Sigmoid colon (tissue), 7 donors: ENCODE data around the gene NUMA1. TPM values are rescaled to one million over a fixed set of nuclear protein-coding genes. Genes with fewer than 3 reads are reported as not detected.

ENCODE experiments used
- DNase-seq: peaks from one replicate; pipeline ENCODE4 v3.0.0-alpha.2; 2019
- H3K27ac ChIP-seq, 4 donors: fragments of 200-600 bp; sonication (generic); one replicate each; pipeline ENCODE4 v1.5.1; 2016 to 2019; ENCODE audit warnings: mild to moderate bottlenecking in 1 of 4
- H3K27me3 ChIP-seq, 3 donors: fragments of 200-600 bp; sonication (generic); one replicate each; pipeline ENCODE4 v1.5.1; 2019; ENCODE audit warnings: mild to moderate bottlenecking in 1 of 3
- H3K36me3 ChIP-seq, 4 donors: fragments of 200-600 bp; sonication (generic); one replicate each; pipeline ENCODE4 v1.5.1; 2016 to 2019
- H3K4me1 ChIP-seq, 4 donors: fragments of 200-600 bp; sonication (generic); one replicate each; pipeline ENCODE4 v1.5.1; 2017 to 2019
- H3K4me3 ChIP-seq, 4 donors: fragments of 200-600 bp; sonication (generic); one replicate each; pipeline ENCODE4 v1.5.1; 2017 to 2019; ENCODE audit warnings: mild to moderate bottlenecking in 2 of 4, moderate library complexity in 1 of 4
- H3K9me3 ChIP-seq, 4 donors: fragments of 200-600 bp in 3 of 4; sonication (generic) in 3 of 4; one replicate each; pipeline versions ENCODE4 v1.5.1 to v1.6.1; 2013 to 2019
- EP300 ChIP-seq, 4 donors: sonication (generic); formaldehyde crosslinking; IDR thresholded peaks; one replicate each; pipeline ENCODE4 v1.6.1; 2017; ENCODE audit warnings: antibody characterized with exemption in 4 of 4
- POLR2A ChIP-seq, 2 donors: fragments of 450-650 bp; IDR thresholded peaks; one replicate each; pipeline ENCODE4 v1.6.1; 2016; ENCODE audit warnings: antibody characterized with exemption in 2 of 2, mild to moderate bottlenecking in 2 of 2, moderate library complexity in 2 of 2
- POLR2AphosphoS5 ChIP-seq, 4 donors: sonication (generic); formaldehyde crosslinking; IDR thresholded peaks; one replicate each; pipeline ENCODE4 v1.6.1; 2017; ENCODE audit warnings: antibody characterized with exemption in 4 of 4
- WGBS, 2 donors: extraction: QIAGEN DNeasy Blood & Tissue Kit; methylation state at CpG; one replicate each; pipeline ENCODE4 v1.1.7; 2013; 5-methylcytosine and 5-hydroxymethylcytosine counted together
- intact Hi-C: fragments of 100-400 bp; cut with DNase I; formaldehyde crosslinking; loops from one replicate; pipeline ENCODE4 v1.15.1; 2023
- polyA plus RNA-seq, 3 donors: library from polyadenylated mRNA; stranded (reverse); fragments of 200-250 nt; gene quantifications; one replicate each; pipeline ENCODE4 v1.2.3, GENCODE V29; 2013
- total RNA-seq, 4 donors: library from RNA; depleted of rRNA; stranded (reverse); fragments of >200 nt; gene quantifications; one replicate each; pipeline ENCODE4 v1.1.0, GENCODE V29; 2016
- TF ChIP-seq, protein P1 (sequence below), 4 experiments: fragments of 450-650 bp in 3 of 4; fragments of 200-600 bp in 1 of 4; IDR thresholded peaks; one replicate each; pipeline ENCODE4 v1.5.1; 2016 to 2019; ENCODE audit warnings: antibody characterized with exemption in 4 of 4, mild to moderate bottlenecking in 3 of 4, moderate library complexity in 2 of 4
- donor health status: healthy with polysubstance abuse.
- donor health status: Bipolar disorder and iron deficiency.
- donor health status: healthy.

Gene NUMA1
- total and polyA plus RNA-seq, 7 donors: 99.1 to 343 (median 249) TPM

DNA sequence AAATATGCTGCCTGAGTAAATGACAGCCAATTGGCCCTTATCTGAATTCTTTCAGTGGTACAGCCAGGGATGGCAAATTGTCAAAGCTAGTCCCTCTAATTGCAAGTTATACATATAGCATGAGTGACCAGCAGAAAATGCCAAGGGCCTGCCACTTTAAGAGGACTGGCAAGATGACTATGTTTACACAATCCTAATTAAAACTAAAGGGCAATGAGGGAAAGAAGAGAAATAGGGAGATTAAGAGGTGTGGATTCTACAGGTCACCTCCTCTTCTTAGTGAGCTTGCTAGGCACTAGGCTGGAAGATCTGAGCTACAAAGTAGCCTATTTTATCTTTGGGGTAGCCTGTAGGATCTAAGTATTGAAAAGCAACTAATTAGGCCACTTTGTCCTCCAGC, 13.5 kb downstream of the NUMA1 start:
- intact Hi-C loops: no loop called here
- peaks cover 0 to 55% (median 44%) of the 10 kb centered on the region in 4 donors for H3K4me1 ChIP-seq
- no peaks in the 10 kb centered on the region for H3K9me3 ChIP-seq
- H3K4me3 ChIP-seq: no peak overlapping the region
- TF ChIP-seq POLR2A (IDR thresholded peaks at IDR 0.05): no peak
- TF ChIP-seq EP300 (IDR thresholded peaks at IDR 0.05): no peak
- TF ChIP-seq, protein P1, sequence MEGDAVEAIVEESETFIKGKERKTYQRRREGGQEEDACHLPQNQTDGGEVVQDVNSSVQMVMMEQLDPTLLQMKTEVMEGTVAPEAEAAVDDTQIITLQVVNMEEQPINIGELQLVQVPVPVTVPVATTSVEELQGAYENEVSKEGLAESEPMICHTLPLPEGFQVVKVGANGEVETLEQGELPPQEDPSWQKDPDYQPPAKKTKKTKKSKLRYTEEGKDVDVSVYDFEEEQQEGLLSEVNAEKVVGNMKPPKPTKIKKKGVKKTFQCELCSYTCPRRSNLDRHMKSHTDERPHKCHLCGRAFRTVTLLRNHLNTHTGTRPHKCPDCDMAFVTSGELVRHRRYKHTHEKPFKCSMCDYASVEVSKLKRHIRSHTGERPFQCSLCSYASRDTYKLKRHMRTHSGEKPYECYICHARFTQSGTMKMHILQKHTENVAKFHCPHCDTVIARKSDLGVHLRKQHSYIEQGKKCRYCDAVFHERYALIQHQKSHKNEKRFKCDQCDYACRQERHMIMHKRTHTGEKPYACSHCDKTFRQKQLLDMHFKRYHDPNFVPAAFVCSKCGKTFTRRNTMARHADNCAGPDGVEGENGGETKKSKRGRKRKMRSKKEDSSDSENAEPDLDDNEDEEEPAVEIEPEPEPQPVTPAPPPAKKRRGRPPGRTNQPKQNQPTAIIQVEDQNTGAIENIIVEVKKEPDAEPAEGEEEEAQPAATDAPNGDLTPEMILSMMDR (IDR thresholded peaks at IDR 0.05): no peak
- TF ChIP-seq POLR2AphosphoS5 (IDR thresholded peaks at IDR 0.05): no peak
- DNase-seq: no peak
- H3K27me3 ChIP-seq: no peaks in the 10 kb centered on the region
- no peaks in the 10 kb centered on the region for H3K36me3 ChIP-seq
- H3K27ac ChIP-seq: peak overlapping the region; percentile 78 to 83 (median 80)

DNA sequence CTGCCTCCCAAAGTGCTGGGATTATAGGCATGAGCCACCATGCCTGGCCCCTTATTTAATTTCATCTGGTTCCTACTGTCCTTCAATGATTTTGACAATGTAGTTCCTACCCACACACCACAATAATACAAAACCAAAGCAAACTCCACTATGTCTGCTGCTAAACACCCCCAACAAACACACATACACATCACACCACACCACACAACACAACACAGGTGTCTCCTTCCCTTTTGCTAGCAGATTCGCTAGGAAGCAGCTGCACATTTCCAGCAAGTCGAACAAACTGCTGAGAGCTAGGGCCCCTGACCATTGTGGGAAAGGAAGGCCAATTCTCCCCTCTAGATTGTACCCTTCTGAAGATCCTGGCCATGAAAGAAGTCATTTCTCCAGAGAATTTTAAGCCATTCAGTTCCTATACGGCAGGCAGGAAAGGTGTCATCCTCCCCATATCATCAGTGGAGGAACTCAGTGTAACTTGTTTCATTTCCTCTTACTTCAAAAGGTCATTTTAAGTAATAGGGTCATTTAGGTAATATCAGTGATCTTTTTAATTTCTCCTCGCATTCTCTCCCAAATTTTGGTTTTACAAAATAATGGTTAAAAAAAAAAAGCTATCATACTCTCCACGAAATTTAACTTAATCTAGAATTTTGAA, 18.5 kb downstream of the NUMA1 start:
- H3K36me3 ChIP-seq: peaks cover 0 to 9% (median 0%) of the 10 kb centered on the region in 4 donors
- TF ChIP-seq EP300 (IDR thresholded peaks at IDR 0.05): no peak
- TF ChIP-seq, protein P1 (IDR thresholded peaks at IDR 0.05): no peak
- WGBS, 2 donors: 83 to 92% methylated on average over 5 of the region's 5 CpGs
- H3K27ac ChIP-seq: no peak overlapping the region
- H3K4me1 ChIP-seq: peaks cover 0 to 10% (median 8%) of the 10 kb centered on the region in 4 donors
- H3K4me3 ChIP-seq: no peak overlapping the region
- intact Hi-C loops: no loop called here
- H3K27me3 ChIP-seq: no peaks in the 10 kb centered on the region
- H3K9me3 ChIP-seq: no peaks in the 10 kb centered on the region
- no peak for DNase-seq

DNA sequence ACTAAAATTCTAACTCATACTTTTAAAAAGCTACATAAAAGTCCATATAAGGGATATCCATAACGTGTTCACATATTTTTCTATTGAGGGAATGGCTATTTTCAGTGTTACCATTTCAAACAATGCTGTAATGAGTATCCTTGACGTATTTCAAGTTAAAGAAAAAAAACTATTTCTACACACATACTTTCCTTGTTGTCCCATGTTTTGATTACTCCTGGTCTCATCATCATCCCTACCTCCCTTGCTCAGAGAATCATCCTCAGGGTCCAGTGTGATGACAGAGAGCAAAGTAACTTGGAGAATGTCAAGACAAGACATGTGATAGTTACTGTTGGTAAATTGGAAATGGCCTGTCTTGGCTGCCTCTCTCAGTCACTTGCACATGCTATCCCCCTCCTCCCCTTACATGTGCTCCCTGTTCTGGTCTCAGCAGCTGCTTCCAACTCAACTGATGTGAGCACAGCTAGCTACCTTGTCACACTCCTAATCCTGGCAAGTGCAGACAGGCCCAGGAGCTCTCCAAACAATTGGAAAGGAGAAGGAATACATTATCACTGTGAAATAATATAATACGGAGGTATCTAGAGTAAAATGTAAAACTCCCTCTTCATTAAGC, 21.8 kb downstream of the NUMA1 start:
- intact Hi-C loops: no loop called here
- Histone ChIP-seq H3K27me3 (no peaks in the 10 kb centered on the region), H3K27ac (peak overlapping the region in 1 of 4 donors; percentile 35), H3K9me3 (no peaks in the 10 kb centered on the region), H3K4me1 (no peaks in the 10 kb centered on the region), H3K4me3 (no peak overlapping the region), H3K36me3 (peaks cover 0 to 9% (median 0%) of the 10 kb centered on the region in 4 donors)
- no peak for DNase-seq
- WGBS, 2 donors: 84 to 90% methylated on average over 3 of the region's 3 CpGs
- TF ChIP-seq, protein P1 (IDR thresholded peaks at IDR 0.05): no peak
- TF ChIP-seq POLR2AphosphoS5 (IDR thresholded peaks at IDR 0.05) (no peak), POLR2A (IDR thresholded peaks at IDR 0.05) (no peak), EP300 (IDR thresholded peaks at IDR 0.05) (no peak)

DNA sequence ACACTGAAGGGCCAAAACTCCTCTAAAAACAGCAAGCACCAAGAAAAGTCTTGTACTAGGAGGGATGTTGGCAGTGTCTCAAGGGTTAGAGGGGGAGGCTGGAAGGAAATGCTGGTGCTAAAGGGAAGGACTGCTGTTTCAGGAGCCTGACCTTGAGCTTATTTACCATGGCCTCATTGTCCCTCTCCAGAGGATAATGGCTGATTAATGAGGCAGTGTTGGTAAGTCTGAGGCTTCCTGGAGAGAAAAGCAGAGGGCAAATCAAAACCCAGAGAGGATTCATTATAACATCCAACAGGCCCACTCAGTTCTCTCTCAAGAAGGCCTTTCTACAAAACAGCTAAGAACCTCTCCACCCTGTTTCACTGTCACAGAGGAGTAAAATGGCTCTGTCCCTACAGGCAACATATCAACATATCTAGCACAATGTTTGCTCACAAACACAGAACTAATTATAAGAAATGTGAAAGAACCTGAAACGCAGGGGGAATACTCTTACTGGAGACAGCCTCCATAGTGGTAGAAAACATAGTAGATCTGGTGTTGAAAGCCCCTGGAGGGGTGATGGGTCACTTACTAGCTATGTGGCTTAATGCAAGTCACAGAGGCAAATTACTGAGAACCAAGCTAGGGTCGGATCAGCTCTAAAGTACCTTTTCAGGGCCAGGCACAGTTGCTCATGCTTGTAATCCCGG, 31.4 kb downstream of the NUMA1 start:
- intact Hi-C loops: no loop called here
- no peaks in the 10 kb centered on the region for H3K9me3 ChIP-seq
- H3K36me3 ChIP-seq: peaks cover 0 to 10% (median 3%) of the 10 kb centered on the region in 4 donors
- 91 to 92% methylated on average over 3 of the region's 3 CpGs for WGBS, 2 donors
- DNase-seq: no peak
- no peaks in the 10 kb centered on the region for H3K27me3 ChIP-seq
- TF ChIP-seq, protein P1 (IDR thresholded peaks at IDR 0.05): no peak
- TF ChIP-seq EP300 (IDR thresholded peaks at IDR 0.05) (no peak), POLR2A (IDR thresholded peaks at IDR 0.05) (no peak), POLR2AphosphoS5 (IDR thresholded peaks at IDR 0.05) (no peak)
- no peak overlapping the region for H3K27ac ChIP-seq
- H3K4me1 ChIP-seq: peaks cover 0 to 24% (median 15%) of the 10 kb centered on the region in 4 donors
- no peak overlapping the region for H3K4me3 ChIP-seq
